SH-SY5Y (cell line): ENCODE data around the gene DIPK1C.

ENCODE experiments used
- GATA2 ChIP-seq: IDR thresholded peaks from 2 replicates; pipeline ENCODE4 v1.6.1; 2011; ENCODE audit warnings: mild to moderate bottlenecking, low read depth, low read length
- GATA3 ChIP-seq: IDR thresholded peaks from 2 replicates; pipeline ENCODE4 v1.6.1; 2011; ENCODE audit warnings: low read depth, mild to moderate bottlenecking, low read length, moderate library complexity

The DIPK1C gene

DNA sequence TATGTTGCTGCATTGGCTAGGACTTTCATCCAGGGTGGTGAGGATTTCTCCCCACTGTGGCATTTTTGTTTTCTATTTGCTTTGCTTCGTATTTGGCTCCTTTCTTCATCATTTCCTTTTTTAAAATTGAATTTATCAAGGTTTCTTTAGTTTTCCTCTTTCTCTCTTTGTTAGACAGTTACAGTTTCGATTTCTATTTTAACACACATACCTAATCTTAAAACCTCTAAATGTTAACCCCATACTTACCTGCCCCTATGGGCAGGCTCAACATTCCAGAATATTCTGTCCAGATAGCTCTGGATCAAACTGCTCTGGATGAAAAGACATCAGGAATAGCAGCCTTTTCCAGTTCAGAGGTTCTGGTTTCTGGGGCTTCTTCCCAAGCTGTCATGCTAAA is 49.2 kb downstream of the DIPK1C start:
- TF ChIP-seq GATA3 (no peak), GATA2 (no peak)

DNA sequence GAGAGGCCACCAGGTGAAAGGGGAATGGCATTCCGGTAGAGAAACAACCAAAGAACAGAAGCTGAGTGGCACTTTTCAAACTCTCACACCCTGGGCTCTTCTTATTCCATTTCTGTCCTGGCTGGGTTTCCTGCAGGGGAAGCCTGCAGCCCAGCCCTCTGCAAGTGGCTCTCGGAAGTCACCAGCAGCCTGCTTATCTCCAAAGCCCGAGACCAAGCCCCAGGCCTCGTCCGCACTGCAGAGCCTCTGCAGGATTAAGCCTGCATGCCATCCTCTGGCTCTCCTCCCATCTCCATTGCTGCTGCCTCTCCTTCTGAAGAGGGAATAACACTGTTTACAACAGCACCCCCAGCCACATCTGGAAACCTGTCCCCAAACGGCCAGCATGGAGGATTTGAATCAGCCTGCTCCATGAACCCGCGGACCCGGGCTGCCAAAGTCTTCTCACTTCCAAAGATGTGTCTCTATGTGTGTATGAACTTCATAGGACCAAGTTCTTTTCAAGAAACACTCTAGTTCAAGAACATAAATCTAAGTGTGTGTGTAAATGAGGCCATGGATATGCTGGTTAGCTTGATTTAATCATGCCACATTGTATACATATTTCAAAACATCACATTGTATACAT is 54.2 kb downstream of the DIPK1C start:
- TF ChIP-seq GATA2 (no peak), GATA3 (no peak)

DNA sequence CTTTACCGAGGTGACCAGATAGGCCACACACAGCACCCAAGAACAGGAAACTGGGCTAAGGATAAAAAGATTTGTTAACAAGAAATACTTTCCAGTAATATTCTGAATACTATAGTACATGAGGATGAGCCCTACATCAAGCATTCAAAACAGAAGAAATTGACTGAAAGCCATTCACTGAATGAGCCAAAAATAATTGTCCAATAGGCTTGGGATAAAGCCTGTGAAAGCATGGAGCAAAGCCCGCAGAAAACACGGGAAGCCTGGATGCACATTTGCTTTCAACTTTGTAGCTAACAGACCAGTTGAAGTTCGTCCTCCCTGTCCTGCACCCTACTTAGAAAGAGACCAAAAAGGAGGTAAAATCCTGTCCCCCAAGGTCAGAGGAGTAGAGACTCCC is 56.3 kb downstream of the DIPK1C start:
- TF ChIP-seq GATA3, result no peak
- TF ChIP-seq GATA2, result no peak

DNA sequence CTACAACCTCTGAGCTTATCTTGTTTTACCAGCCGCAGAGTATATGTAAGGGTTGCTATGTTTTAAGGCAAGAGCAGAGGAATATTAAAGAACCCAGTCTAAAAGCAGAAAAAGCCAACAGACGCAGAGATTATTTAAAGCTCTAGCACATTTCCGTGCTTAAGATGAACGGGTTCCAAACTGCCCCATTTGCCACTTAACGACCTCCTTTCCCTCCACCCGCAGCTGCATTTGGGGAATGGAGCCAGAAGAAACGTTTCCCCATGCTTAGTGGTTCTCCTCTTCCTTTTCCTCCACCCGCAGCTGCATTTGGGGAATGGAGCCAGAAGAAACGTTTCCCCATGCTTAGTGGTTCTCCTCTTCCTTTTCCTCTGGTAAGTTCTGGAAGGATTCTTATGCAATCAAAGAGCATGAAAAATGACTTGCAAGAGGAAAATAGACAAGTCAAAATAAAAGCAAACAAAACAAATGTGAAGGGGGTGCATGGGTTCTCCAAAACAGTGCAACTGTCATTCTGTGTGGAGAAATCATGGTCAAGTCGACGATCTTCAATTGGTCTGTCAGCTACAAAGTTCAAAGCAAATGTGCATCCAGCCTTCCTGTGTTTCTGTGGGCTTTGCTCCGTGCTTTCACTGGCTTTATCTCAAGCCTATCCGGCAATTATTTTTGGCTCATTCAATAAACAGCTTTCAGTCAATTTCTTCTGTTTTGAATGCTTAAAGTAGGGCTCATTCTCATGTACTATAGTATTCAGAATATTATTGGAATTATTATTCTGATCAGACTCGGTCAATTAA is 57.8 kb downstream of the DIPK1C start:
- TF ChIP-seq GATA2 (no peak), GATA3 (no peak)

DNA sequence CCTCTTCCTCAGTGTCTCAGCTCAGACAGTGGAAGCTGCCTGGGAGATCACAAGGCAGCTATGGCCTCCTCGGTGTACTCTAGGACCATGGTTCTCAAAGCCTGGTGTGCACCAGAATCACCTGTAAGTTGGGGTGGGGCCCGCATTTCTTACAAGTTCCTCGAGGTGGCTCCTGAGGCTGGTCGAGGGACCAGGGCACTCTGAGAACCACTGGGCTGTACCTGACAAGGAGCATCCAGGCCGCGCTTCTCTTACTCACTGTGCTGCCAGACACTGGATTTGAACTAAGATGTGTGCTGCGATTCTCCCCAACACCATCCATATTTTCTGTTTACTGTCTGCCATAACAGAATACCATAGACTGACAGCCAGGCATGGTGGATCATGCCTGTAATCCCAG is 59.5 kb downstream of the DIPK1C start:
- TF ChIP-seq GATA2 (no peak), GATA3 (no peak)

DNA sequence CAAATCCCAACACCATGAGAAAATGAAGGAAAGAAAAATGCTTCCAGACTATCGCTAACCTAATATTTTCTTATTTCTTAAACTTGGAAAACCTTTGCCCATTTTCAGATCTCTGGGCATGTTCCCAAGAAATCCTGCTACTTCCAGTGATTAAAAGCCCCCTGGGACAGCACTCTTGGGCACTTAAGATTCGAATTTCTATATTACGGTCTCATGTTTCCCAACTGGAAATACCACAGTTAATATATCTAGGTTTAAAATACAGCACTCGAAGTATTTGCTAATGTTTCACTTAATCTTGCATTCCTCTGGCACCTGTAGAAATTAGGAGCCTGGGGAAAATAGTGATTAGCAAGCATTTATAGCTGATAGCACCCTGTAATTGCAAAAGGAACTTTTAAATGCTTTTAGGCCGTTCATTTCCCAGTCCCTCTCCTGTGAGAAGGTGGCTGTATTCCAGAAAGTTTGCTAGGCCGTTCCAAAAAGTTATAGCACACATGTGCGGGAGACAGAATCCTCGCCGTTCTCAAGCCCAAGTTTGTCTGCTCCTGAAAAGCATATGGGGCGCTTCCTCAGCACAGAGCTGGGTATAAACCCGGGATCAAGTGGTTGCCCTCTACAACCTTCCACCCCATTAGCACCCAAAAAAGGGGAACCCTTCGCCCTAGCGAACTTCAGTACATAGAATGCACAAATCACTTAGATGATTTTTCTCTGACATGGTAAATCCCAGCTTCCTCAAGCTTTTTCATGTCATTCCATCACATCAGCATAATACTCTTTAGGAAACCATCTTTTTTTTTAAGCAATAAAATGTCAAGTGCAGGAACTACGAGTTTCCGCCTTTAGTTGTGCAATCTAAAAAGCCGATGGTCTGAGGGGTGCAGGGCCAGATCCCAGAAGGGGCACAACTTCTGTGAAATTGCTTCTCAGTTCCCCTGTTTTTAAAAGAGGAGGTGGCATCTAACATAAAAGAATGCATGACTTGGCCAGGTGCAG is 60.6 kb downstream of the DIPK1C start:
- TF ChIP-seq GATA2 (no peak), GATA3 (no peak)

DNA sequence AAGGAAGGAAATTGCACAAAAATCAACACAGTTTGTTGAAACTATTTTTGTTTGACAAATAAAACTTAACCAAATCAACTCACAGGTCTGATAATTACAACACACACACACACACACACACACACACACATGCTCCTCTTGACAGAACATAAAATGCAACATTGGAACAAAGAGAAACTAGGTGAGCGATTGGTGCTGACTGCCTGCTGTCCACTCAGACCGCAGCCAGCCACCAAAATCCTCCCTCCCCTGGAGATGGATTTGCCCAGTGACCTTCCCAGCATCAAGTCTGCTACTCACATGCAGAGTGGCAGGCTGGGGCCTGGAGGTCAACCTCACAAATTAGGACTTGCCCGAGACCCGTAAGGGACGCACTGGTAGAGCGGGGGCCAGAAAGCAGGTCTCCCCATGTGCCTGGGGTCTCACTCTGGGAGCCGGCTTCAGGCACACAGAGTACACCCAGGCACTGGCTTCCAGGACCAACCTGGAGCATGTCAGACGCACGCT is 61.4 kb downstream of the DIPK1C start:
- TF ChIP-seq GATA3, result no peak
- no peak for TF ChIP-seq GATA2

DNA sequence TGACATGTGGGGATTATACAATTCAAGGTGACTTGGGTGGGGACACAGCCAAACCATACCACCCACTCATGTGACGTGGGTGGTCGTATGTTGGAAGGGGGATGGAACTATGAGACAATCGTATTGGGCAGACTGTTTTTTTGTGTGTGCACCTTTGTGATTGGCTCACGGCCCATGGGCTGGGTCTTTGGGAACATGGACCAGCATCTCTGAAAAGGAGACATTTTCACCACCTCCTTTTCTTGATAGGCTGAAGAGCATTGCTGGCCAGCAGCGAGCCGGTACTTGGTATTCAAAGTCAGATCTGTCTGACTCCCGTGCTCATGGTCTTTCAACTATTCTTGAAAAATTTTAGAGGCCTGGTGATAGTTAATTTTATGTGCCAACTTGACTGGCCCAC is 62.1 kb downstream of the DIPK1C start:
- TF ChIP-seq GATA2, result no peak
- TF ChIP-seq GATA3, result no peak

DNA sequence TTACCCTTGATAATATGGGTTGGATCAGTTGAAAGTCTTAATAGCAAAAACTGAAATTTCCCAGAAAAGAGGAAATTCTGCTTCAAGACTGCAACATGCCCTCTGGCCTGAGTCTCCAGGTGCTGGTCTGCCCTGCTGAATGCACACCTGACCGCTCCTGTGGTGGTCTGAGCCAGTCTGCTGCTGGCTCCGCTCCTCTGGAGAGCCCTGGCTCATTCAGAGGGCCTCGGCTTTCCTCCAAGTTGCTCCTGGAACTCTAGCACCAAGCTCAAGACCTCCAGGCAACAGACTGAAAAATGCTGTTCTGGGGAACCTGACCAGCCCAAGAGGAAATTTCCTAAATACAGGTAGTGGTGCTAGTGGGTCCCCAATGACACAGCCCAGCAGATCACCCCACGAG is 64.8 kb downstream of the DIPK1C start:
- no peak for TF ChIP-seq GATA2
- TF ChIP-seq GATA3, result no peak

DNA sequence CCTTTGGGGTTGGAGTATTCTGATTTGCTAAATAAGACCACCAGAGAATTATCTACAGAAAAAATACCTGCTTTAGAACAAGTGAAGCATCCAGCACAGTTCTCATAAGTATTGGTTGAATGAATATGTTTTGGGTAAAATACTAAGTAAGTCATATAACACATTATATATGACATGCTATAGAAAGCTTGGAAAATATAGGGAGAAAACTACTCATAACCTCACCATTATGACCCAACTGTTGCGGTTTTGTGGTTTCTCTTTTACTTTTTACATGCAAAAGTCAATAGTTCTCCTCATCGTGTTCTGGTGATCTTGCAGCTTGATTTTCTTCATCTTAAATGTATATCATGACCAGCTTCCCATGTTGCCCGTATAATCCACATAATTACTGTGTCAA is 66.2 kb downstream of the DIPK1C start:
- TF ChIP-seq GATA3 (no peak), GATA2 (no peak)

DNA sequence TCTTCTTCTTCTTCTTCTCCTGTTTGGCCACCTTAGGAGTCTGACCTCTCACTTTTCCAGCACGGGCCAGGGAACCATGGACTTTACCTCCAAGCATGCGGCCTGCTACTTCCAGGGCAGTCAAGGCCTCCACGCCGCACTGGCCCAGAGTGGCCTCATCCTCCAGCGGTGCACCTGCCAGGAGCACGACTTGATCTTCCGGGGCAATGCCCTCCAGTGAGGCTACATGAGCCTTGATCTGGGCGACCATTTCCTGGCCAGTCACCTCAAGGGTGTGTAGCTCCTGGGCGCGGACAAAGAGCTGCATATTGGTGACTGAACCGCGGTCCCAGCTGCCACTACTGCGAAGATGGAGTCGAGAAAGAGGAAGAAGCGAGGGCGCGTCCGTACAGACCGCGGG is 67.1 kb downstream of the DIPK1C start:
- TF ChIP-seq GATA2 (no peak), GATA3 (no peak)

DNA sequence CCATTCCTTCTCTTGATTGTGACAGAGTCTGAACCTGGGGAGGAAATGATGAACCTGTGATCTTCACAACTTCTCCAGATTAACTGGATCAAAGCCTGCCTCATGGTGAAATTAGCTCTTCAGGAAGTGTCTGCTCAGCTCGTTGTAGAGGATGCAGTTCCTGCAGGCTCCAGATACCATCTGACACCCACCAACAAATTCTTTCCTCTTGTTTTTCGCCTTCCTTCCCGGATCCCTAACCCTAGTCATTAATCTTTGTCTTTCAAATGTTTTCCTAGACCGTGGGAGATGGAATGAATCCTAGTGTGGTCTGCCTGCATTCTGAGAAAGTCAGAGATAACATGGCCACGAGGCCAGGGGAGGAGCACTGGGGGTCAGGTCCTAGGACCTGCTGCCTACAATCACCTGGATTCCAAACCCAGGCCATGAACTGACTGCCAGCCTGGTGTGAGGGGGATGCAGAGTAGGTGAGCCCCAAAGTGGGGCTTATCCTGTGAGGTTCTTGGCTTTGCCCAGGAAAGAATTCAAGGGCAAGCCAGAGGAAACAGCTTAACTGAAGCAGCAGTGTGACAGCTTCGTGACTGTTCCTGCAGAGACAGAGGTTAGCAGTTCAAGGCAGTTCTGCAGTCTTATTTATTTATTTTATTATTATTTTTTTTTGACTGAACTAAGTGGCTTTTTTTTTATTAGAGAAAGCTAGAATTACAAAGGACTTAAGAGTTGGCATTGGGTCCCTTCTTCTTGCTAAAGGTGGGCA is 67.8 kb downstream of the DIPK1C start:
- TF ChIP-seq GATA2 (no peak), GATA3 (no peak)

DNA sequence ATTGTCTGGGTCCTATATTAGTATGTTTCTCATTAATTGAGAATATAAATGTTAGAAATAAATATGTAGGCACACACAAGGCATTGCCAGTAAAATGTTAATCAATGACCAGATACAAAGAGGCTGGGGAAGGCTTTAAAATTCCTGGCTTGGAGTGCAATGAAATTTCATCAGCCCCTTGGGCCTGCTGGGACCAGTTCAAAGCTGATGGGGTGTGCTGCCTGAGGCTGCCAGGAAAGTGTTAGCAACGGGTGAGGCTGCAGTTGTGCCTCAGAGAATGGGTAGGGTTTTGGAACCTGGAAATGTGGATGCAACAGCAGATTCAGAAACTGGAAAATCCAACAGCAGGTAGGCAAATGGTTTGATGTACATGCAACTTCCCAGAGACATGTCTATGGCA is 68.9 kb downstream of the DIPK1C start:
- TF ChIP-seq GATA3, result no peak
- TF ChIP-seq GATA2, result no peak
